GM19397 (cell line): ENCODE results near the gene EPN1.

Experiments
- ATAC-seq: cut with Tn5 transposase; IDR thresholded peaks from one replicate; pipeline ENCODE4 v1.9.1; 2021; ENCODE audit warnings: mild to moderate bottlenecking, moderate library complexity; ENCODE audit not compliant: unreplicated experiment

The EPN1 gene

DNA sequence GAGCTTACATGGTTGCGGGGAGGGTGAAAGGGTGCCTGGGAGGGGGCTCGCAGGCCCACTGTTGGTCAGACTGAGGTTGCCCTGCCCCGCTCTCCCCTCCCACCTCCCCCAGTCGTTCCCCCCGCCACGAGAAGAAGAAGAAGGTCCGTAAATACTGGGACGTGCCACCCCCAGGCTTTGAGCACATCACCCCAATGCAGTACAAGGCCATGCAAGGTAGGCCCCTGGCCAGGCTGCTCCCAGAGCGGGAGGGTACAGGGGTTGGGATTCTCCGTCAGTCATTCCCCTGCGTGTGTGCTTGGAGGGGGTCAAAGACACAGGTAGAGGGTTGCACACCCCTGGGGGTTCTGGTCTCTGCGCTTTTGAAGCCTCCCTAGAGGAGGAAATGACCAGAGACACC lies 14.6 kb upstream of the EPN1 start:
- ATAC-seq: no peak

DNA sequence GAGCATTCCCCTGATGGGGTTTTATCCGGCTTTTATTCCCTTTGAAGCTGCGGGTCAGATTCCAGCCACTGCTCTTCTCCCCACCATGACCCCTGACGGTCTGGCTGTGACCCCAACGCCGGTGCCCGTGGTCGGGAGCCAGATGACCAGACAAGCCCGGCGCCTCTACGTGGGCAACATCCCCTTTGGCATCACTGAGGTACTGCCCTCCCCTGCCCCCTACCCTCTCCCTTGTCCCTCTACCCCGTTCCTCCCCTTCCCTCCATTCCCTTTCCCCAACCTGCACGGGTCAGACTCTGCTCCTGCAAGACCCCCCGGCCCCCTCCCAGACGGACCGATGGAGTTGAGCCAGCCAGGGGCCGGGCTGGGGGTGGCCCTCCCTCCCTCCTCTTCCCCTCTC lies 14.0 kb upstream of the EPN1 start:
- ATAC-seq: no peak

DNA sequence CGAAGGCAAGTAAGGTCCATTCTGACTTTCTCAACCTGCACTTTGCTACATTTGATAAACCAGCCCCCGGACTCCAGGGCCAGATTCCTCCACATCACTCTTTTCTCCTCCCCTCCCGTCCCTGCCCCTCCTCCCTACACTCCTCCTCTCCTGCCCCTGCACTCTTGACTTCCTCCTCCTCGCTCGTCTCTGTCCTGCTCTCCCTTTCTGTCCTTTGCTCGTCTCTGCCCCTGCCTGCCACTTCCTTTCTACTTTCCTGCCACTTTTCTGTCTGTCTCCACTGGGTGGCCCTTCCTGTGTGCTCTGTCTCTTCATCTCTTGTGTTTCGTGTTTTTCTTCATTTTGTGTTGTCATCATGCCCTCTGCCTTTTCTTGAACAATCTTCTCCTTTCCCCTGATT lies 13.2 kb upstream of the EPN1 start:
- no peak for ATAC-seq

DNA sequence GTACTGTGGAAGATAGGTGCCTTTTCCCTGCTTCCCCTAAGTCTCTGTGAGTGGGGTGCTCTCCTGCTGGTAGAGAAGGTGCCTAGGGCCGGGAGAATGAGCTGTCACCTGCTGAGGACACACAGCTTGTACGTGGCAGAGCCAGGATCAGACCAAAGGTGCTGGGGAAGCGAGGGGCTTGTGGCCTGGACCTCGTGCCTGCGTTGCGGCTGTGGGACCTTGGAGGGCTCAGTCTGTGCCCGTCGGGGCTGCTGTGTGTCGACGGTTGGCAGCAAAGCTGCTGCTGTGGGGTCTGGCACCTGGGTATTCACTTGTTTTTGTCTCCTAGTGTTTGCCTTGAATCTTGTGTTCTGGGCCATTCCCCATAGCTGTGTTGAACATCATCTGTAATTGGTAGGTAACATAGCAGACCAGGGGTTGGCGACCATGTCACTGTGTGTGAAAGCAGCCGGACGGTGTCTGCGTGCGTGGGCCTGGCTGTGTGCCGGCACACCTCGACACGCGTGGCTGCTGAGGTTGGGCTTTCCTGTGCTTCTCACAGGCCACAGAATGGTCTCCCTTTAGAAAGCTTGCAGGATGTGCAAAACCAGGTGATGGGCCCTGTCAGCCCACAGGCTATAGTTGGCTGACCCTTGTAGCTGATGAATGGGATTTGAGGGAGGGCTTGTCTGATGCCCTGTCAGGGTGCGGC lies 11.0 kb upstream of the EPN1 start:
- ATAC-seq: no peak

DNA sequence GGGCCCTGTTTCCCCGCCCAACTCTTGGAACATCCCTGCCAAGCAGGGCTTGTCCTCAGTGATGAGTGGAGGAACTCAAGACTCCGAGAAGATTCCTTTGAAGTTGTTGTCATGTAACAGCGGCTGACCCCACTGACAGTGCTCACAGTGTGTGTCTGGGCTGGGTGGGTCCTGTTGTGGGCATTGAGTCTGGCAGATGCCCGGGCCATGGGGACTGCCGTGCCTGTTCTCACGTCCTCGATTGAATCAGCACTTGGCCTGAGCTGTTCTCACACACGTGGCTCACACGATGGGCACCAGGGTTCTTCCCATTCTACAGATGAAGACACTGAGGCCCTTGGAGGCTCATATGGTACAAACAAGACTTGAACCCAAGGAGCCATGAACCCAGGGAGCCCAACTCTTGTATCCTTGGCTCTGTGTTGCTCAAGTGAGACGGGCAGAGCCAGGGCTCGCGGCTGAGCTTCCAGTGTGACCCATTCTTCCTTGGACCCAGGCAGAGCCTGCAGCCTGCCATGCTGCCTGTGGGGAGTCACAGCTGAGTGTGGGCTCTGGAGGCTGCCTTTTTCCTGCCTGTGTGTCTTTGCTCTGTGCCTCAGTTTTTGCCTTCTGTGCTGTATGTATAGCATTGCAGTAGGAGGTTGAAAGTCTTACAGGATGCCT lies 8.6 kb upstream of the EPN1 start:
- no peak for ATAC-seq

DNA sequence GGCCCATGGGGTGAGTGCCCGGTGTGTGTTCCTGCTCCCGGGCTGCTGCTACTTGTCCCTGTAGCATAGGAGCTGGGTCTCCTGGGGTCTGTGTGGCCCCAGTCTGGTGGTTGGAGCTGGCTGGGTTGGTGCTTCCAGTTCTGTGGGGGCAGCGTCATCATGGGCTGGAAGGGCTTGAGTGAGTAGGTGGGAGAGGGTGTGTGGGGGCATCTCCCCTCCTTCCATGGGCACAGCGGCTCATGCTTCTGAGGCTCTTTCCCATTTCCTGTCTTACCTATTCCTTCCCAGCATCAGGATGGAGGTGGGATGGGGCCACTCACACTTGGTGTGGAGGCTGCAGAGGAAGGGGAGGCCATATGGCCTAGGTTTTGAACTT lies 8.0 kb upstream of the EPN1 start:
- no peak for ATAC-seq

DNA sequence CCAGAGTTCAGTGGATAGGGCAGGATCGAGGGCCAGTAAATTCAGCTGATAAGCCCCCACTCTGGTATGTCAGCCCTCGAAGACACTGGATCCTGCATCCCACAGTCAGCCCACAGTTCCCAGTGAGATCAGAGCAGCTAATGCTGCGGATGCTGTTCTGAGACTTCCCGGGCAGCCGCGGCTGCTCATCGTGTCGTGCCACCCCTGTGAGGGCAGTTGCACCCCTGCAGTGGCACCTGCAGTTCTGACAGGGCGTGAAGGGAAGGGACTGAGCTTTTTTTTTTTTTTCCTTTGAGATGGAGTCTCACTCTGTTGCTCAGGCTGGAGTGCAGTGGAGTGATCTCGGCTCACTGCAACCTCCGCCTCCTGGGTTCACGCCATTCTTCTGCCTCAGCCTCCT lies 7.5 kb upstream of the EPN1 start:
- no peak for ATAC-seq

DNA sequence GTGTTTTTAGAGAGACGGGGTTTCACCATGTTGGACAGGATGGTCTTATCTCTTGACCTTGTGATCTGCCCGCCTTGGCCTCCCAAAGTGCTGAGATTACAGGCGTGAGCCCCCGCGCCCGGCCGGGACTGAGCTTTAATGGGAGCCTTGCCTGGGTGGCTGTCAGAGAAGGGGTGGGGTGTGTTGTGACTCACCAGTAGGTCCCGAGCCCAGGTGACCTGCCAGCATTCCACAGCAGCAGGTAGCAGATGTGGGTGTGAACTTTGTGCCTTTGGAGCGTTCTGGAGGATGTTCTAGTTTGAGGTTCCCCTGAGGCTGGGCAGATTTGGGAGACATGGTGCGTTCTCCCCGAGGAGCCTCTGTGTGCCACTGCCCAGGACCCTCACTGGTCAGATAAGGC lies 7.1 kb upstream of the EPN1 start:
- no peak for ATAC-seq

DNA sequence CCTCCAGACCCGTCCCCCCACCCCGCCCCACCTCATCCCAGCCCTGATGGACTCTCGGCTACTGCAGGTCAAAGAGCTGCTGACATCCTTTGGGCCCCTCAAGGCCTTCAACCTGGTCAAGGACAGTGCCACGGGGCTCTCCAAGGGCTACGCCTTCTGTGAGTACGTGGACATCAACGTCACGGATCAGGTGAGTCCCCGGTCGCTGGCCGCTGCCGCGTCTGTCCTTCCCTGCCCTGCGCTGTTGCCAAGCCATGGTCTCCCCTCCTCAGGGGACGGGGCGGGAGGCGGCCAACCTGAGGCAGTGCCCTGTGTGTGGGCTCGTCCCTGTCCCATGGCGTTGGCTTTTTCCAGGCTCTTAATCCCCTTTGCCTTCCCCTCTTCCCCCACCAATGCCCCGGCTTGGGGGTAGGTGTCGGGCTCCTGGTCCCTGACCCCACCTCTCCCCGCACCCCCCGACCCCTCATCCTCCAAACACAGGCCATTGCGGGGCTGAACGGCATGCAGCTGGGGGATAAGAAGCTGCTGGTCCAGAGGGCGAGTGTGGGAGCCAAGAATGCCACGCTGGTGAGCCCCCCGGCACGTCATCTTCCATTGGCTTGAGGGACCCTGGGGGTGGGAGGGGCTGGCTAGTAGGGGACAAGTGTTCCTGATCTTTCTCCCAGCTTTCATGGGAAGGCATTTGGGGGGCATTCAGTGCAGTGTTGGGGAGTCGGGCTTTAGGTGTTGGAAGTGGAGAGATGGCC lies 6.2 kb upstream of the EPN1 start:
- no peak for ATAC-seq

DNA sequence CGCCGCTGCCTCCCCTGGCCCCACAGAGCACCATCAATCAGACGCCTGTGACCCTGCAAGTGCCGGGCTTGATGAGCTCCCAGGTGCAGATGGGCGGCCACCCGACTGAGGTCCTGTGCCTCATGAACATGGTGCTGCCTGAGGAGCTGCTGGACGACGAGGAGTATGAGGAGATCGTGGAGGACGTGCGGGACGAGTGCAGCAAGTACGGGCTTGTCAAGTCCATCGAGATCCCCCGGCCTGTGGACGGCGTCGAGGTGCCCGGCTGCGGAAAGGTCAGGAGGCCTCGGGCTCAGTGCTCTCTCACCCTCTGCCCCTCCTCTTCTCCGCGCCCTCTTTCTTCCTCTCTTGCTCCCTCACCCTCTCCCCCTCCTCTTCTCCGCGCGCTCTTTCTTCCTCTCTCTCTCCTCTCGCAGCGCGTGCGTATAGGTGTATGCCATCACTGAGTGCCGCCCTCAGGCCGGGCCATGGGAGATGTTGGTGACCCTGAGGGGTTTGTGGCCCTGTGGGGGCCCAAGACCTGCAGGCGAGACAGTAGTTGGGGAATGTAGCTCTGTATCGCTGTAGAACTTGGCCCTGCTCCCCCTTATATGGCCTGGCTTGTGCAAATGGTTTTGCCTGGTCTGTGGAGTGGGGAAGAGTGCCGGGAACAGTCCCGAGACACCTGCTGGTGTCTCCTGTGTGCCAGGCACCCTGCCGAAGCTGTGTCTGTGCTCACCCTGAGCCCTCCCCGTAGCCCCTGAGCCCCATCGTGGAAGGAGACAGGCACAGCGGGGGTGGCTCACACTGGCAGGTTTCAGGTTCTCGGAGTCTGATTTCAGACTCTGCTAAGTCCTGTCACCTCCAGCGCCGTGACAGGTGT lies 5.4 kb upstream of the EPN1 start:
- ATAC-seq: no peak

DNA sequence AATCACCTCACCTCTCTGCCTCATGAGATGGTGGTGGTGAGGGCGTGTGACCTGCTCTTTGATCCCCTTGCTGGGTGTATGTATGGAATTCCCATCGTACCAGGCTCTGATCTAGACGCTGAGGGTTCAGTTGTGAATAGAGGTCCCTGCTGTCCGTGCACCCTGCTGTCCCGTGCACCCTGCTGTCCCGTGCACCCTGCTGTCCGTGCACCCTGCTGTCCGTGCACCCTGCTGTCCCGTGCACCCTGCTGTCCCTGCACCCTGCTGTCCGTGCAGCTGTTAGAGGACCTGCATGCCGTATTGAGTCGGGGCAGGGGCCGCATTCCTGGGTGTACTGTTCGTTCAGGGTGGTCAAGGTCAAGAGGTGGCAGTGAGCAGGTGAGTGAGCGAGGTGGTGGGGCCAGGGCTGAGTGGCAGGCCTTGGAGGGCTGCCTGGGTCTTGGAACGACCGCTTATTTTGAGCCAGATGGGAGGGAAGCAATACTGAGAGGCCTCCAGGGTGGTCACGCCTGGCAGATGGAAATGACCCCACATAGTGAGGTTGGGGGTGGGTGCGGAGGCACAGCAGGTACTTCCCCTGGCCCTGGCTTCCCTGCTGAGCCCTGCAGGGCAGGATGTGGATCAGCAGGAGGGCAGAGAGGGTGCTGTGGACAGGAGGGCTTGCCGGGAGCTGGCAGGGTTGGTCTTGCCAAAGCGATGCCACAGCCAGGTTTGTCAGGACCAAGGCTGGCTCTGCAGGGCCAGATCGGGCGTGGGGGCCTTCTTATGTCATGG lies 4.6 kb upstream of the EPN1 start:
- ATAC-seq: no peak

DNA sequence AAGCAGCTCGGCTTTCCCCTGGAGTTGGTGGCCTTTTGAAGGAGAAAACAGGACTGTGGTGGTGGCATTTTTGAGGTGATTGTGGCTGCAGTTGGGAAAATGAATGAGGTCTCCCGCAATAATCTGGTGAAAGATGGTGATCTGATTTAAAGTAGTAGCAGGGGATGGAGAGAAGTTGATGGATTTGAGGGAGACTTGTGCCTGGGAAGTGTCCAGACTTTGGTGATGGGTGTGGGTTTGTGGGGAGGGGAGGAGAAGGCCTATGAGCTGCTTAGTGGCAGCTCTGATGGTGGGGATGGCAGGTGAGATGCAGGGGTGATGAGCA lies 4.0 kb upstream of the EPN1 start:
- no peak for ATAC-seq

DNA sequence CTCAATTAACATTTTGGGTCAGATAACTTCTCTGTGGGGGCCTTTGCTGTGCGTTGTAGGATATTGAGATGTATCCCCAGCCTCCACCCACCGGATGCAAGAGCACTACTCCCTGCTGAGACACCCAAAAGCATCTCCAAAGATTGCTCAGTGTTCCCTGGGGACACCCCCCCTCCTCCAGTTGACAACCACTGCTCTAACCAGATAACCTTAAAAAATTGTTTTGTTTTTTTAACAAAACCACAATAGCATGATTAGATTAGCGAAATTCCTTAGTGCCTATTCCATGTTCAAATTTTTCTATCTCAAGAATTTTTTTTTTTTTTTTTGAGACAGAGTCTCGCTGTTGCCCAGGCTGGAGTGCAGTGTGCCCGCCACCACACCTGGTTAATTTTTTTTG lies 2.6 kb upstream of the EPN1 start:
- no peak for ATAC-seq

DNA sequence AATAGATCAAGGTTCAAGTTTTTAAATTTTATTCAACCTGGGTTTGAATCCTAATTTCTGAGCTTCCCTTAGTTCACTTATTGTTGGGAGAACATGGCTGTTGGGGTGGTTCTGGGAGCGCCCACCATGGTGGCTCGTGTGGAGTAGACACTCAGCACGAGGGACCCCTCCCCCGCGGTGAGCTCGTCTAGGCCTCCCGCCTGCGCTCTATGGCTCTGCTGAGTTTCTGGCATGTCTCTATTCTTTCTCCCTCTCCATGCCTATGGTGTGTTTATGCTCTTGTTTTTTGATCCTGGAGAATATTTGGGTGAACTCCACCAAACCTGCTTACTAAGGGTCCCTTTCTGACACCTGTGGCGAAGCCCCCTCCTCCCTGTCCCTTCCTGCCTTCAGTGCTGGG lies 1.6 kb upstream of the EPN1 start:
- ATAC-seq: no peak

DNA sequence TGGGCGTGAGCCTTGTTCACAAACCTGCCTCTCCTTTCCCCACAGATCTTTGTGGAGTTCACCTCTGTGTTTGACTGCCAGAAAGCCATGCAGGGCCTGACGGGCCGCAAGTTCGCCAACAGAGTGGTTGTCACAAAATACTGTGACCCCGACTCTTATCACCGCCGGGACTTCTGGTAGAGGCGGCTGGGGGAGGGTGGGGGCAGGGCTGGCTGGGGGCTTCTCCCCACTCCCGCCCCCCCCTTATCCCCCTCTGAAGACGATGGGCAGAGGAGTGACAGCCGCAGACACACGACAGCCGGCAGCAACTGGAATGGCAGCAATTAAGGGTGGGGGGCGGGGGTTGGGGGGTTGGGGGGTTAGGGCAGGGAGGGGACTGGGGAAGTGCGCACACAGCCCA lies 1.1 kb upstream of the EPN1 start:
- ATAC-seq: no peak

DNA sequence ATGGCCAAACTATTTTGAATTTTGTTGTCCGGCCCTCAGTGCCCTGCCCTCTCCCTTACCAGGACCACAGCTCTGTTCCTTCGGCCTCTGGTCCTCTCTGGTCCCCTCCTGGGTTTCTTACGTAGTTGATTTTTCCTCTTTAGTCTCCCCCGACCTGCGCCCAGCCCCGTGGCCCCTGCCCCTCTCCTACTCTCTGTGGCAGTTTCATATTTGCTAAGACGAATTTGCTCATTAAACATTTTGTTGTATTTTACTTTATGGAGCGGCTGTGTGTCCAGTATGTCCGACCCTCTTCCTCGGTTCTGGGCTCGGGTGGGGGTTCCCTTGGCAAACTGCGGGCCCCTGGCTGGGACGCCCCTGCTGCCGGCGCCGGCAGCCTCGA lies 576 bp upstream of the EPN1 start:
- no peak for ATAC-seq

DNA sequence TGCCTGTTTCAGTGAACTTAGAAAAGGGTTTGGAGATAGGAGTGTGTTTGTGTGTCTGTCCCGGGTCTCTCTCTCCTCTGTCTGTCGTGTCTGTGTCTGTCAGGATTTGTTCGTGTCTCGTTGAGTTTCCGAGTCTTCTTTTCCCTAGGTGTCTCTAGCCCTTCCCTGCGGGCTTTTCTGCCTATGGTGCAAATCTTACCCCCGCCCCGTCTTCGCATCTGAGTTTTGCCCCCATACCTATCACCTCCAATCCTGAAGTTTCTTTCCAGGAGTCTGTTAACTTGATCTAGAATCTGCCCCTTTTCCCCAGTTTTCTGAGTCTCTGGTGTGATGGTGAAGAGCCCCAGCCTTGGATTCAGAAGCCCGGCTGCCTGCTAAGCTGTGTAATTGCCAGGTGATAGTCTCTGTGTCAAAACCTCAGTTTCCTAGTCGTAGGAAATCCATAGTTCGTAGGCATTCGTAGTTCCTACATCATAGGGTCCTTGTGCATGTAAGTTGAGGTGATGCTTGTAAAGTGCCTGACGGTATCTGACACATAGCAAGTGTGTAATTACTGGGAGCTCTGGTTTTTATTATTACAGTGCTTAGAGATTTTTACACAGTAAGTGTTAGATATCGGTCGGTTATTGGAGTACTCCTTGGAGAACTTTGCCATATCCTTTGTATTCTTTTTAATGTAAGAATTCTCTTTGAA lies 782 bp downstream of the EPN1 start:
- ATAC-seq: no peak

DNA sequence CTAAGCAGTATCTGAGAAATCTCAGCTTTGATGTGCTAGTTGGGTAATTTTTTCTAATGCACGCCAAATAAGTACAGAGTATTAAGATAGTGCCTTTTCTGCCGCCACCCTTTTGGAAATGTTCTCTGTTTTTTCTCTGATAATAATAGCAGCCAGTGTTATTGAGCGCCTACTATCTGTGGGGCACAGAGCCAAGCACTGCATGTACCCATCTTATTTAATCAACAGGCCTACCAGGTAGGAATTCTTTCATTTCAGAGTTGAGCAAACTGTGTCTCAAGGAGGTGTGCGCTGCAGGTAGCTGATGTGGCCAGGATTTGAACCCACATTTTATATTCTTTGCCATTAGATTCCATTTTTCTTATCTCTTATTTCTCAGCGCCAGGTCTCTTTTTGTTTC lies 1.4 kb downstream of the EPN1 start:
- no peak for ATAC-seq

DNA sequence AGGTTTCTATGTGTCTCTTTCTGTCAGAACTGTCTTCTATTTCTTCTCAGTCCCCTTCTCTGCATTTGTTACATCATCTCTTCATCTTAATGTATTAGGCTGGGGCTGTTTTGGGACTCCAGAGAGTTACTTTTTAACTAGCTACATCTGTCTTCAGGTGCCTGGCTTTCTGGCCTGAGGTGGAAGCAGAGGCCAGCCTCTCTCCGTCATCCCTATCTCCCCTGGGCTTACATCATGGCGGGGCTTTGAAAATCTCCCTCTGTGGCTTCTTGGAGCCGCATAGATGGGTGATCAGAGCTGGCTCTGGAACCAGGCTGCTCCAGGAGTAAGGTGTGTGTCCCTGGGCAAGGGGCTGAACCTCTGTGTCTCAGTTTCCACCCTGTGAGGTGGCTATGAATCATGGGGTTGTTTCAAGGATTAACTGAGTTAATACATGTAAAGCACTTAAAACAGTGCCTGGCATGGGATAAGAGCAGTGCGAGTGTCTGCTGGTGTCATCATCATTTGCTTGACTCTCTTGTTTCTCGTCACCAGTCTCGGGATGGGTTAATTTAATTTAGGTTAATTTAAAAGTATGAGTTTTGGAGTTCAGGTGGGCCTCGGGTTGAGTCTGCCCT lies 2.0 kb downstream of the EPN1 start:
- no peak for ATAC-seq

DNA sequence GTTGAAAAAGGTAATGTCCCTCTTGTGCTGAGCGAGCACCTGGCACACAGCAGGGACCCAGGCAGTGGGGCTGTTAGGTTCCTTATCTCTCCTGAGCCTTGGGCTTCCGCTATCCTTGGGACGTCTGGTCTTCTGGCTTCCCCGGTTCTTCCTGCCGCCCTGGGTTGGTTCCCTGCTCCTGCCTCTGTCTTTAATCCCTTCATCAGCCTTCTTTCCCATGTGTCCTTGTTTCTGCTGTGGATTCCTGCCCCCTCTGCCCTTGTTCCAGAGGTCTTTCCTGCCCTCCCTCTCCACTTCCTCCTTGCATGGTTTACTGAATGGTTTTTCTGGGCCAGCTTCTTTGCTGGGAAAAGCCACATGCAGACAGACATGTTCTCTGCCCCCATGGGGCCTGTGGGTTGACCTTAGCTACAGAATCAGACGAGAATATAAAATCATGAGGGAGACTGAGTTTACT lies 2.6 kb downstream of the EPN1 start:
- no peak for ATAC-seq
